Retinal pigment epithelial cell (primary cell): ENCODE data around the gene RPUSD4.

Source experiments
- DNase-seq: peaks from one replicate; pipeline ENCODE4 v3.0.0-alpha.2; 2010; ENCODE audit warnings: low read depth
- H3K4me3 ChIP-seq: 2 replicates; pipeline ENCODE4 v1.5.1; 2011; ENCODE audit warnings: mild to moderate bottlenecking, low read length, control low read depth, moderate library complexity
- CTCF ChIP-seq: conservative IDR thresholded peaks from 2 replicates; pipeline ENCODE4 v1.5.1; 2011; ENCODE audit warnings: low read depth, low read length, control low read depth, inconsistent platforms

RPUSD4 gene

GRCh38 chr11:126167488-126167887 is 44.0 kb downstream of the RPUSD4 start:
- no peak for DNase-seq

GRCh38 chr11:126166413-126166812 is 45.0 kb downstream of the RPUSD4 start:
- no peak for DNase-seq
- H3K4me3 ChIP-seq: no peak overlapping the region
- TF ChIP-seq CTCF: no peak

More at GRCh38 chr11:126167488-126167887, 44.0 kb downstream of the RPUSD4 start:
- no peak for TF ChIP-seq CTCF
- H3K4me3 ChIP-seq: no peak overlapping the region

GRCh38 chr11:126165757-126166156 is 45.7 kb downstream of the RPUSD4 start:
- TF ChIP-seq CTCF: no peak
- no peak for DNase-seq
- H3K4me3 ChIP-seq: no peak overlapping the region

GRCh38 chr11:126165311-126165720 is 46.1 kb downstream of the RPUSD4 start:
- H3K4me3 ChIP-seq: no peak overlapping the region
- no peak for TF ChIP-seq CTCF
- DNase-seq: no peak

- H3K4me3 ChIP-seq: no peak overlapping the region
- DNase-seq: no peak
- no peak for TF ChIP-seq CTCF
Observed at GRCh38 chr11:126164781-126165180, 46.7 kb downstream of the RPUSD4 start.

- TF ChIP-seq CTCF: no peak
- DNase-seq: no peak
- no peak overlapping the region for H3K4me3 ChIP-seq
Observed at GRCh38 chr11:126163779-126164178, 47.7 kb downstream of the RPUSD4 start.

GRCh38 chr11:126163074-126163700 is 48.3 kb downstream of the RPUSD4 start:
- peak; percentile 59 for DNase-seq
- TF ChIP-seq CTCF: peak; percentile 10
- peak overlapping the region; percentile 8 for H3K4me3 ChIP-seq
